Lower leg skin (tissue), 4 donors: ENCODE results near the gene FRAS1. TPM values are rescaled to one million over a fixed set of nuclear protein-coding genes. Genes with fewer than 3 reads are reported as not detected.

Experiments used
- DNase-seq, 2 donors: peaks; one replicate each; pipeline ENCODE4 v3.0.0-alpha.2; 2019; ENCODE audit warnings: low spot score in 2 of 2
- H3K4me3 ChIP-seq: fragments of 200-600 bp; sonication (generic); 2 replicates; pipeline ENCODE4 v1.5.1; 2017; ENCODE audit warnings: mild to moderate bottlenecking, low read depth; ENCODE audit not compliant: poor library complexity, severe bottlenecking
- CTCF ChIP-seq, 3 donors: fragments of 450-650 bp; IDR thresholded peaks; one replicate each; pipeline ENCODE4 v1.5.1; 2016; ENCODE audit warnings: antibody characterized with exemption in 3 of 3, mild to moderate bottlenecking in 3 of 3, moderate library complexity in 2 of 3
- POLR2A ChIP-seq, 2 donors: fragments of 450-650 bp; IDR thresholded peaks; one replicate each; pipeline ENCODE4 v1.6.1; 2016 to 2017; ENCODE audit warnings: antibody characterized with exemption in 2 of 2, mild to moderate bottlenecking in 1 of 2, moderate library complexity in 1 of 2
- WGBS, 2 donors: methylation state at CpG; one replicate each; pipeline ENCODE4 v1.1.5; 2018; 5-methylcytosine and 5-hydroxymethylcytosine counted together
- intact Hi-C: fragments of 100-400 bp; cut with DNase I; formaldehyde crosslinking; loops from one replicate; pipeline ENCODE4 v1.15.0; 2023; ENCODE audit warnings: low total_unique reads
- total RNA-seq, 4 donors: library from RNA; depleted of rRNA; stranded (reverse); fragments of >200 nt; gene quantifications; one replicate each; pipeline ENCODE4 v1.1.0, GENCODE V29; 2016

The FRAS1 gene
- total RNA-seq, 4 donors from 2014 or later = 0.83 to 5.3 (median 3.0) TPM

GRCh38 chr4:78566834-78567499 lies 509.8 kb downstream of the FRAS1 start:
- WGBS, 2 donors = 78 to 80% methylated on average over 8 of the region's 8 CpGs
- no peak for TF ChIP-seq POLR2A (IDR thresholded peaks at IDR 0.05)
- TF ChIP-seq CTCF (IDR thresholded peaks at IDR 0.05) = no peak
- H3K4me3 ChIP-seq = no peak overlapping the region
- DNase-seq = no peak
- intact Hi-C loops = no loop called here

- intact Hi-C loops = no loop called here
Observed at GRCh38 chr4:78567500-78568060, 510.5 kb downstream of the FRAS1 start.

GRCh38 chr4:78568640-78569305 lies 511.6 kb downstream of the FRAS1 start:
- no peak overlapping the region for H3K4me3 ChIP-seq
- no peak for TF ChIP-seq CTCF (IDR thresholded peaks at IDR 0.05)
- TF ChIP-seq POLR2A (IDR thresholded peaks at IDR 0.05) = no peak
- intact Hi-C loops = no loop called here
- 71 to 73% methylated on average over 3 of the region's 3 CpGs for WGBS, 2 donors
- no peak for DNase-seq

More at GRCh38 chr4:78567500-78568060, 510.5 kb downstream of the FRAS1 start:
- no peak for TF ChIP-seq POLR2A (IDR thresholded peaks at IDR 0.05)
- TF ChIP-seq CTCF (IDR thresholded peaks at IDR 0.05) = no peak
- no peak overlapping the region for H3K4me3 ChIP-seq
- DNase-seq = no peak
- WGBS, 2 donors = 98 to 100% methylated on average over 2 of the region's 2 CpGs

GRCh38 chr4:78569306-78569821 lies 512.2 kb downstream of the FRAS1 start:
- H3K4me3 ChIP-seq = no peak overlapping the region
- 32 to 39% methylated on average over 6 of the region's 6 CpGs for WGBS, 2 donors
- DNase-seq = no peak
- TF ChIP-seq CTCF (IDR thresholded peaks at IDR 0.05) (no peak), POLR2A (IDR thresholded peaks at IDR 0.05) (no peak)
- intact Hi-C loops = no loop called here

DNA sequence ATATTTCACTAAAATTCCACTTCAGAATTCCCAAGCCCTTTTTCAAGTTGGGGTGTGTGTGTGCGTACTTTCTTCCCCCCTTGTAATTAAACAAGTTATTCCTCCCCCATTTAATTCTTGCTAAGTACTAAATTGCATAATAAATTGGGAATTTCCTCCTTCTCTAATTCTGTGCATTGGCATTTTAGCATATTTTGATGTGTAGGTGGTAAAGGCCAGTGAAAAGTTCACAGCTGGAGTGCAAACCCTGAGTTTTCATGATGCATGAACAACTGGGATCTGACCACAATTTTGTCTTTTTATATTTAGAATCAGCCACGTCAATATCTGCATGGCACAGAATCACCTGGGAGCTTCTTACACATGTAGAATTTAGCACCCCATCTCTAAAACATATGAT lies 513.0 kb downstream of the FRAS1 start:
- intact Hi-C loops = no loop called here
- no peak for DNase-seq
- H3K4me3 ChIP-seq = no peak overlapping the region
- TF ChIP-seq POLR2A (IDR thresholded peaks at IDR 0.05) = no peak
- no peak for TF ChIP-seq CTCF (IDR thresholded peaks at IDR 0.05)
- 77 to 84% methylated on average over 2 of the region's 2 CpGs for WGBS, 2 donors
